WTC11 (cell line): ENCODE measurements around the gene SYCE1. TPM values are rescaled to one million over a fixed set of nuclear protein-coding genes. Genes with fewer than 3 reads are reported as not detected.
"Not testable (repeated sequence)": the region's sequence is repeated elsewhere in the genome, so short reads cannot be mapped to it uniquely, and the experiment has no call there.

ENCODE experiments used
- ATAC-seq: fragments of 200-7000 bp; cut with Tn5 transposase; 2 replicates; pipeline ENCODE4 v1.10.0; 2021; ENCODE audit warnings: mild to moderate bottlenecking, moderate library complexity
- CTCF ChIA-PET: fragments of 300-600 bp; sonication (Branson Sonifier 250); formaldehyde crosslinking; loops from one replicate; lab custom pipeline; 2021; ENCODE audit warnings: antibody characterized with exemption; lab: Charles Lee
- POLR2A ChIA-PET: fragments of 350-600 bp; sonication (Branson Sonifier 250); formaldehyde crosslinking; loops from one replicate; lab custom pipeline; 2021; ENCODE audit warnings: antibody characterized with exemption; lab: Charles Lee
- DNase-seq: peaks from one replicate; pipeline ENCODE4 v3.0.0; 2021; ENCODE audit warnings: low spot score
- H3K27ac Mint-ChIP-seq: 2 replicates; pipeline ENCODE4 v1.8.0; 2021; ENCODE audit warnings: mixed read lengths
- H3K27me3 Mint-ChIP-seq: 2 replicates; pipeline ENCODE4 v1.8.0; 2021; ENCODE audit warnings: low read depth, mild to moderate bottlenecking, moderate library complexity, mixed read lengths
- H3K36me3 Mint-ChIP-seq: 2 replicates; pipeline ENCODE4 v1.8.0; 2021; ENCODE audit warnings: mixed read lengths
- H3K4me1 Mint-ChIP-seq: 2 replicates; pipeline ENCODE4 v1.8.0; 2022; ENCODE audit warnings: mixed read lengths
- H3K4me3 Mint-ChIP-seq: 2 replicates; pipeline ENCODE4 v1.8.0; 2021; ENCODE audit warnings: mild to moderate bottlenecking, moderate library complexity, mixed read lengths
- H3K9me3 Mint-ChIP-seq: 2 replicates; pipeline ENCODE4 v1.8.0; 2021; ENCODE audit warnings: mixed read lengths
- ATF3 ChIP-seq: sonication (generic); formaldehyde crosslinking; conservative IDR thresholded peaks from 2 replicates; pipeline ENCODE4 v1.8.1; 2022; ENCODE audit warnings: mild to moderate bottlenecking, missing genetic modification reagents
- CREM ChIP-seq: sonication (generic); formaldehyde crosslinking; IDR thresholded peaks from 2 replicates; pipeline ENCODE4 v1.8.1; 2022; ENCODE audit warnings: mild to moderate bottlenecking, missing genetic modification reagents, moderate library complexity
- CTCF ChIP-seq: fragments of 200-600 bp; IDR thresholded peaks from 2 replicates; pipeline ENCODE4 v1.8.0; 2022; ENCODE audit warnings: antibody characterized with exemption
- ETV6 ChIP-seq: sonication (generic); formaldehyde crosslinking; IDR thresholded peaks from 2 replicates; pipeline ENCODE4 v1.8.1; 2022; ENCODE audit warnings: mild to moderate bottlenecking, missing genetic modification reagents
- GABPB1 ChIP-seq: sonication (generic); formaldehyde crosslinking; IDR thresholded peaks from 2 replicates; pipeline ENCODE4 v1.8.1; 2023; ENCODE audit warnings: mild to moderate bottlenecking, missing genetic modification reagents
- GRHL2 ChIP-seq: fragments of 250-450 bp; sonication (Bioruptor Pico); IDR thresholded peaks from 2 replicates; pipeline ENCODE4 v1.8.0; 2022; ENCODE audit warnings: mild to moderate bottlenecking, moderate library complexity; ENCODE audit not compliant: insufficient replicate concordance, severe bottlenecking
- MXD4 ChIP-seq: fragments of 250-450 bp; sonication (Bioruptor Pico); IDR thresholded peaks from 2 replicates; pipeline ENCODE4 v1.8.0; 2021; ENCODE audit warnings: mild to moderate bottlenecking, moderate library complexity, borderline replicate concordance
- MYBL2 ChIP-seq: sonication (generic); formaldehyde crosslinking; IDR thresholded peaks from 2 replicates; pipeline ENCODE4 v1.8.1; 2023; ENCODE audit warnings: mild to moderate bottlenecking, moderate library complexity, missing genetic modification reagents
- NFYB ChIP-seq: sonication (generic); formaldehyde crosslinking; conservative IDR thresholded peaks from 2 replicates; pipeline ENCODE4 v1.8.0; 2022; ENCODE audit warnings: low read depth, missing genetic modification reagents
- NR2C2 ChIP-seq: sonication (generic); formaldehyde crosslinking; IDR thresholded peaks from 2 replicates; pipeline ENCODE4 v1.8.0; 2022; ENCODE audit warnings: mild to moderate bottlenecking, missing genetic modification reagents
- NR3C1 ChIP-seq: sonication (generic); formaldehyde crosslinking; conservative IDR thresholded peaks from 2 replicates; pipeline ENCODE4 v1.8.1; 2023; ENCODE audit warnings: low read depth, mild to moderate bottlenecking, missing genetic modification reagents
- RORB ChIP-seq: fragments of 250-450 bp; sonication (Bioruptor Pico); IDR thresholded peaks from 2 replicates; pipeline ENCODE4 v1.9.0; 2021; ENCODE audit warnings: mild to moderate bottlenecking
- TCF7 ChIP-seq: sonication (generic); formaldehyde crosslinking; IDR thresholded peaks from 2 replicates; pipeline ENCODE4 v1.8.0; 2022; ENCODE audit warnings: mild to moderate bottlenecking, low read depth, missing genetic modification reagents, moderate library complexity
- TEAD1 ChIP-seq: sonication (generic); formaldehyde crosslinking; IDR thresholded peaks from 2 replicates; pipeline ENCODE4 v1.8.0; 2022; ENCODE audit warnings: mild to moderate bottlenecking, missing genetic modification reagents
- ZNF281 ChIP-seq: sonication (generic); formaldehyde crosslinking; IDR thresholded peaks from 2 replicates; pipeline ENCODE4 v1.8.0; 2023; ENCODE audit warnings: mild to moderate bottlenecking, missing genetic modification reagents
- ZNF416 ChIP-seq: fragments of 250-450 bp; sonication (Bioruptor Pico); IDR thresholded peaks from 2 replicates; pipeline ENCODE4 v1.9.0; 2021; ENCODE audit warnings: mild to moderate bottlenecking, inconsistent platforms
- ZSCAN18 ChIP-seq: fragments of 250-450 bp; sonication (Bioruptor Pico); IDR thresholded peaks from 2 replicates; pipeline ENCODE4 v2.1.2; 2022; ENCODE audit warnings: mild to moderate bottlenecking, moderate library complexity
- total RNA-seq: library from RNA; stranded (reverse); gene quantifications from 3 replicates; pipeline ENCODE4 v1.2.3, GENCODE V29; 2021
- TF ChIP-seq, protein P1 (sequence below): sonication (generic); formaldehyde crosslinking; IDR thresholded peaks from 2 replicates; pipeline ENCODE4 v1.8.0; 2022; ENCODE audit warnings: mild to moderate bottlenecking, missing genetic modification reagents
- TF ChIP-seq, protein P2 (sequence below): sonication (generic); formaldehyde crosslinking; IDR thresholded peaks from 2 replicates; pipeline ENCODE4 v1.8.1; 2022; ENCODE audit warnings: mild to moderate bottlenecking, moderate library complexity, missing genetic modification reagents
- TF ChIP-seq, protein P3 (sequence below): sonication (generic); formaldehyde crosslinking; IDR thresholded peaks from 2 replicates; pipeline ENCODE4 v1.8.0; 2022; ENCODE audit warnings: mild to moderate bottlenecking, missing genetic modification reagents

SYCE1 gene
- total RNA-seq, 1 experiment from 2014 or later = not detected

DNA sequence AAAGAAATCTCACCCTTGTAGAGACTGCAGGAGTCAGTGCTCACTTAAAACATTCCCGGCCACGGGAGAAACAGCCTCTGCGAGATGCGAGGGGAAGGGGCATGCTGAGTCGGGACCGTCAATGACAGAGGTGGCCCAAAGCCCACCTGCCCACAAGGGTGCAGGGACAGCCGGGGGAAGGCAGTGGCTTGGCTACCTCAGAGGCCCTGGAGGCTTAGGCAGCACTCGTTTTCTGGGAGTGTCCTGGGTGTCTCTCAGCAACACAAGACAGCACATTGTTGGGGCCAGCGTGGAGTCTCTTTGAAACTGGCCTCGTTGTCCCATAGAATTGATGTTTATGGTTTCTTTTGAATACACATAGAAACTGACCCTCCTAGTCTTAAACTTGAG is 25.6 kb upstream of the SYCE1 start:
- ATAC-seq = no peak

DNA sequence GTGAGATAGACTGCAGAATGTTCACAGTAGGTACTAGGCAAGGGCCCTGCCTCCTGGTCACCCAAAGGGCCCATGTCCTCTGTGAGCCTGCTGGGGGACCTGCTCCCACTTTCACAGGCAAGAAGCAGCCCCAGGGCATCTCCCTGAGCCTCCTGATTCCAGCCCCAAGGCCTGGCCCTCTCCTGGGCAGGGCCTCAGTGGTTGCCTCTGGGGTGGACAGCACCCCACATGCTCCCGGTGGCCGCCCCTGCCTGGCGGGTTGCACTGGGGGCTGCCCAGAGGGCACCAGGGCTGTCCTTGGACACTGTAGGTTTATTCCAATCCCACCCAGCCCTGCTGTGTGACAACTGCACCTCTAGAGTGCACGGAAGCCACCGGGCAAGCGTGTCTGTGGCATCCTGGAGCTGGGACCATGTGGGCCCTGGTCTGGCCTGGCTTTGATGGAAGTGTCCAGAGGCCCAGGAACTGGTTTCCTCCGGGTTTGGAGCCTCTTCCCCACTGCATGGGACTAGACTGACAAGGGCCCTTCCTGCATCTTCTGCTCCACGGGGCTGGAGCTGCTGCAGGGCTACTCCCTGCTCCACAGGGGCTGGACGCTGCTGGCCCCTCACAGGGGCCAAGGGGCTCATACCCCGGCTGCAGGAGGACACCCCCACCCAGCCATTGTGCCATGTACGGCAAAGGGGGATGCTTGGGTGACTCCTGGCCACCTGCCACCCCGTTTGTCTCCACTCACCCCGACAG is 25.0 kb upstream of the SYCE1 start:
- Mint-ChIP-seq H3K4me1 (no peaks in the 10 kb centered on the region), H3K36me3 (peaks cover 57% of the 10 kb centered on the region), H3K9me3 (peaks cover 68% of the 10 kb centered on the region), H3K4me3 (no peak overlapping the region), H3K27ac (no peak overlapping the region), H3K27me3 (peaks cover 8% of the 10 kb centered on the region)
- CTCF ChIA-PET = no interaction called here
- POLR2A ChIA-PET = no interaction called here
- DNase-seq (no peak), ATAC-seq (no peak)
- TF ChIP-seq MYBL2 (CRISPR knock-in tag) = no peak
- no peak for TF ChIP-seq ZSCAN18 (CRISPR knock-in tag)
- no peak for TF ChIP-seq ZNF281 (CRISPR knock-in tag)
- no peak for TF ChIP-seq ETV6 (CRISPR knock-in tag)
- TF ChIP-seq, protein P1, sequence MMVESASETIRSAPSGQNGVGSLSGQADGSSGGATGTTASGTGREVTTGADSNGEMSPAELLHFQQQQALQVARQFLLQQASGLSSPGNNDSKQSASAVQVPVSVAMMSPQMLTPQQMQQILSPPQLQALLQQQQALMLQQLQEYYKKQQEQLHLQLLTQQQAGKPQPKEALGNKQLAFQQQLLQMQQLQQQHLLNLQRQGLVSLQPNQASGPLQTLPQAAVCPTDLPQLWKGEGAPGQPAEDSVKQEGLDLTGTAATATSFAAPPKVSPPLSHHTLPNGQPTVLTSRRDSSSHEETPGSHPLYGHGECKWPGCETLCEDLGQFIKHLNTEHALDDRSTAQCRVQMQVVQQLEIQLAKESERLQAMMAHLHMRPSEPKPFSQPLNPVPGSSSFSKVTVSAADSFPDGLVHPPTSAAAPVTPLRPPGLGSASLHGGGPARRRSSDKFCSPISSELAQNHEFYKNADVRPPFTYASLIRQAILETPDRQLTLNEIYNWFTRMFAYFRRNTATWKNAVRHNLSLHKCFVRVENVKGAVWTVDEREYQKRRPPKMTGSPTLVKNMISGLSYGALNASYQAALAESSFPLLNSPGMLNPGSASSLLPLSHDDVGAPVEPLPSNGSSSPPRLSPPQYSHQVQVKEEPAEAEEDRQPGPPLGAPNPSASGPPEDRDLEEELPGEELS (CRISPR knock-in tag) = no peak
- no peak for TF ChIP-seq MXD4 (CRISPR knock-in tag)
- no peak for TF ChIP-seq NR3C1
- TF ChIP-seq ATF3 (CRISPR knock-in tag) = no peak

More for the DNA sequence above, 25.6 kb upstream of the SYCE1 start:
- peaks cover 58% of the 10 kb centered on the region for H3K36me3 Mint-ChIP-seq
- TF ChIP-seq, protein P2, sequence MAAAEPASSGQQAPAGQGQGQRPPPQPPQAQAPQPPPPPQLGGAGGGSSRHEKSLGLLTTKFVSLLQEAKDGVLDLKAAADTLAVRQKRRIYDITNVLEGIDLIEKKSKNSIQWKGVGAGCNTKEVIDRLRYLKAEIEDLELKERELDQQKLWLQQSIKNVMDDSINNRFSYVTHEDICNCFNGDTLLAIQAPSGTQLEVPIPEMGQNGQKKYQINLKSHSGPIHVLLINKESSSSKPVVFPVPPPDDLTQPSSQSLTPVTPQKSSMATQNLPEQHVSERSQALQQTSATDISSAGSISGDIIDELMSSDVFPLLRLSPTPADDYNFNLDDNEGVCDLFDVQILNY (CRISPR knock-in tag) = no peak
- TF ChIP-seq CTCF (no peak), NFYB (no peak), ZNF416 (no peak), TCF7 (CRISPR knock-in tag) (no peak), GABPB1 (no peak), TEAD1 (CRISPR knock-in tag) (no peak), ETV6 (CRISPR knock-in tag) (no peak), NR2C2 (CRISPR knock-in tag) (no peak), GRHL2 (no peak), CREM (no peak), RORB (CRISPR knock-in tag) (no peak)
- TF ChIP-seq, protein P3, sequence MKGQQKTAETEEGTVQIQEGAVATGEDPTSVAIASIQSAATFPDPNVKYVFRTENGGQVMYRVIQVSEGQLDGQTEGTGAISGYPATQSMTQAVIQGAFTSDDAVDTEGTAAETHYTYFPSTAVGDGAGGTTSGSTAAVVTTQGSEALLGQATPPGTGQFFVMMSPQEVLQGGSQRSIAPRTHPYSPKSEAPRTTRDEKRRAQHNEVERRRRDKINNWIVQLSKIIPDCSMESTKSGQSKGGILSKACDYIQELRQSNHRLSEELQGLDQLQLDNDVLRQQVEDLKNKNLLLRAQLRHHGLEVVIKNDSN (CRISPR knock-in tag) = no peak
- no peak overlapping the region for H3K27ac Mint-ChIP-seq
- ChIA-PET POLR2A (no interaction called here), CTCF (no interaction called here)
- DNase-seq = no peak
- no peaks in the 10 kb centered on the region for H3K4me1 Mint-ChIP-seq
- peaks cover 72% of the 10 kb centered on the region for H3K9me3 Mint-ChIP-seq
- no peak overlapping the region for H3K4me3 Mint-ChIP-seq
- H3K27me3 Mint-ChIP-seq = peaks cover 8% of the 10 kb centered on the region

- H3K4me3 Mint-ChIP-seq, H3K4me1 Mint-ChIP-seq, DNase-seq, POLR2A ChIA-PET, ATAC-seq, H3K27me3 Mint-ChIP-seq, H3K27ac Mint-ChIP-seq, CTCF ChIA-PET: not testable (repeated sequence)
- peaks cover 41% of the 10 kb centered on the region for H3K36me3 Mint-ChIP-seq
- peaks cover 35% of the 10 kb centered on the region for H3K9me3 Mint-ChIP-seq
Observed at GRCh38 chr10:133577037-133577436, 11.7 kb upstream of the SYCE1 start.

DNA sequence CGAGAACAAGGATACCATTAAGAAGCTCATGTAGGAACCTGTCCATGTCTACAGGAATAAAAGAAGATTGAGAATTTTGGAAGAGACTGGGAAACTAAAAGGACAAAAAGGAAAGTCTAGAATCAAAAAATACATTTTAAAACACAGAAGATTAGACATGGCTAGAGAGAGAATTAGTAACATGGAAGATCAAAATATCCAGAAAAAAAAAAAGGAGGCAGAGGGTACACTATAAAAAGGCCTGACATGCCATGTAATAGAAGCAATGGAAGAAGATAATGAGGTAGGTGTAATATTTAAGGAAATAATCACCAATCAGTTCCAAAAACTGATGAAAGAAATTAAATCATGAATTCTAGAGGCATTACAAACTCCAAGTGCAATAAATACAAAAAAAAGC is 8.1 kb upstream of the SYCE1 start:
- DNase-seq, H3K4me3 Mint-ChIP-seq, H3K27ac Mint-ChIP-seq, H3K4me1 Mint-ChIP-seq, CTCF ChIA-PET, POLR2A ChIA-PET, ATAC-seq: not testable (repeated sequence)
- Mint-ChIP-seq H3K9me3 (peaks cover 27% of the 10 kb centered on the region), H3K27me3 (peaks cover 11% of the 10 kb centered on the region; the same call in 1 of the 2 replicates), H3K36me3 (peaks cover 27% of the 10 kb centered on the region)
